ENCODE data around the gene PGRMC1.
"Not testable (repeated sequence)": the region's sequence is repeated elsewhere in the genome, so short reads cannot be mapped to it uniquely, and the experiment has no call there.

PGRMC1 gene

GRCh38 chrX:119235872-119236622, at the start of gene PGRMC1:
TSS of gene PGRMC1 (plus strand) at chrX:119236285. CDS start at chrX:119236364, 79 bp downstream.
- DNase-seq (ENCODE audit: low spot score), result peak; percentile 46

GRCh38 chrX:119186763-119187162, 49.3 kb upstream of the PGRMC1 start:
- no peak for DNase-seq (ENCODE audit: low spot score)

GRCh38 chrX:119187298-119187697, 48.8 kb upstream of the PGRMC1 start:
- DNase-seq (ENCODE audit: low spot score), result no peak

- no peak for DNase-seq (ENCODE audit: low spot score)
These were observed 47.0 kb upstream of the PGRMC1 start for GRCh38 chrX:119189115-119189514.

GRCh38 chrX:119189595-119189994, 46.5 kb upstream of the PGRMC1 start:
- DNase-seq (ENCODE audit: low spot score), result no peak

GRCh38 chrX:119190091-119190681, 45.9 kb upstream of the PGRMC1 start:
- no peak for DNase-seq (ENCODE audit: low spot score)

GRCh38 chrX:119190831-119191230, 45.3 kb upstream of the PGRMC1 start:
- no peak for DNase-seq (ENCODE audit: low spot score)

GRCh38 chrX:119194621-119195020, 41.5 kb upstream of the PGRMC1 start:
- DNase-seq (ENCODE audit: low spot score), result no peak

GRCh38 chrX:119201570-119201969, 34.5 kb upstream of the PGRMC1 start:
- no peak for DNase-seq (ENCODE audit: low spot score)

GRCh38 chrX:119206203-119206602, 29.9 kb upstream of the PGRMC1 start:
- DNase-seq (ENCODE audit: low spot score), result no peak

- DNase-seq (ENCODE audit: low spot score), result not testable (repeated sequence)
These were observed 28.6 kb upstream of the PGRMC1 start for GRCh38 chrX:119207483-119207882.

GRCh38 chrX:119208401-119209057, 27.6 kb upstream of the PGRMC1 start:
- no peak for DNase-seq (ENCODE audit: low spot score)

- DNase-seq (ENCODE audit: low spot score), result not testable (repeated sequence)
These were observed 25.0 kb upstream of the PGRMC1 start for GRCh38 chrX:119210931-119211648.

GRCh38 chrX:119211649-119212014, 24.5 kb upstream of the PGRMC1 start:
- DNase-seq (ENCODE audit: low spot score), result no peak

GRCh38 chrX:119218198-119218597, 17.9 kb upstream of the PGRMC1 start:
- DNase-seq (ENCODE audit: low spot score), result no peak

- DNase-seq (ENCODE audit: low spot score), result no peak
These were observed 13.2 kb upstream of the PGRMC1 start for GRCh38 chrX:119222932-119223331.

GRCh38 chrX:119223783-119224182, 12.3 kb upstream of the PGRMC1 start:
- no peak for DNase-seq (ENCODE audit: low spot score)

GRCh38 chrX:119226446-119226845, 9.6 kb upstream of the PGRMC1 start:
- DNase-seq (ENCODE audit: low spot score), result no peak

- no peak for DNase-seq (ENCODE audit: low spot score)
These were observed 7.4 kb upstream of the PGRMC1 start for GRCh38 chrX:119228512-119229252.

- no peak for DNase-seq (ENCODE audit: low spot score)
These were observed 6.9 kb upstream of the PGRMC1 start for GRCh38 chrX:119229253-119229615.

- DNase-seq (ENCODE audit: low spot score), result no peak
These were observed 5.2 kb upstream of the PGRMC1 start for GRCh38 chrX:119230850-119231249.

GRCh38 chrX:119231936-119232445, 4.1 kb upstream of the PGRMC1 start:
- DNase-seq (ENCODE audit: low spot score), result no peak
